Stomach (tissue), 9 donors: ENCODE data around the gene TMEM203. TPM values are rescaled to one million over a fixed set of nuclear protein-coding genes. Genes with fewer than 3 reads are reported as not detected.

Experiments
- DNase-seq, 2 donors: peaks; one replicate each; pipeline versions ENCODE4 v3.0.0 to v3.0.0-alpha.2; 2013 to 2019
- H3K27ac ChIP-seq, 5 donors: fragments of 200-600 bp in 4 of 5; sonication (generic) in 4 of 5; one replicate each; pipeline ENCODE4 v1.5.1; 2013 to 2019; ENCODE audit warnings: mild to moderate bottlenecking in 1 of 5, moderate library complexity in 1 of 5
- H3K27me3 ChIP-seq, 3 donors: fragments of 200-600 bp; sonication (generic); one replicate each; pipeline ENCODE4 v1.5.1; 2017 to 2019; ENCODE audit warnings: mixed run types in 1 of 3
- H3K36me3 ChIP-seq, 4 donors: fragments of 200-600 bp; sonication (generic); 1 replicate in 3 of 4; 2 replicates in 1 of 4; pipeline ENCODE4 v1.5.1; 2016 to 2019
- H3K4me1 ChIP-seq, 4 donors: fragments of 200-600 bp; sonication (generic); one replicate each; pipeline ENCODE4 v1.5.1; 2016 to 2019
- H3K4me3 ChIP-seq, 4 donors: fragments of 200-600 bp; sonication (generic) in 3 of 4; one replicate each; pipeline ENCODE4 v1.5.1; 2016 to 2019; ENCODE audit warnings: mild to moderate bottlenecking in 1 of 4
- H3K9me3 ChIP-seq, 4 donors: fragments of 200-600 bp; sonication (generic); one replicate each; pipeline ENCODE4 v1.5.1; 2016 to 2019
- CTCF ChIP-seq, 7 experiments: fragments of 450-650 bp in 4 of 7; fragments of 200-600 bp in 3 of 7; sonication (generic) in 3 of 7; IDR thresholded peaks; one replicate each; pipeline ENCODE4 v1.5.1; 2016 to 2019; ENCODE audit warnings: antibody characterized with exemption in 7 of 7, control low read depth in 2 of 7, mild to moderate bottlenecking in 1 of 7
- EP300 ChIP-seq: sonication (generic); formaldehyde crosslinking; IDR thresholded peaks from one replicate; pipeline ENCODE4 v1.6.1; 2017; ENCODE audit warnings: antibody characterized with exemption
- POLR2A ChIP-seq, 4 donors: fragments of 450-650 bp; IDR thresholded peaks; one replicate each; pipeline ENCODE4 v1.6.1; 2016; ENCODE audit warnings: antibody characterized with exemption in 4 of 4, control low read depth in 2 of 4, mild to moderate bottlenecking in 1 of 4, moderate library complexity in 1 of 4
- POLR2AphosphoS5 ChIP-seq, 3 donors: sonication (generic); formaldehyde crosslinking; IDR thresholded peaks; one replicate each; pipeline ENCODE4 v1.6.1; 2016; ENCODE audit warnings: antibody characterized with exemption in 3 of 3
- WGBS, 5 donors: extraction: QIAGEN DNeasy Blood & Tissue Kit in 3 of 5; methylation state at CpG; one replicate each; pipeline versions ENCODE4 v1.1.5 to v1.1.7; 2013 to 2018; 5-methylcytosine and 5-hydroxymethylcytosine counted together
- intact Hi-C: fragments of 100-400 bp; cut with DNase I; formaldehyde crosslinking; loops from one replicate; pipeline ENCODE4 v1.15.1; 2023; ENCODE audit warnings: low total_unique reads
- polyA plus RNA-seq, 3 donors: library from polyadenylated mRNA; stranded (reverse); fragments of 200-250 nt; gene quantifications; one replicate each; pipeline ENCODE4 v1.2.3, GENCODE V29; 2013
- total RNA-seq, 5 donors: library from RNA; depleted of rRNA; stranded (reverse); fragments of >200 nt; gene quantifications; one replicate each; pipeline versions ENCODE4 v1.1.0 to v1.2.3, GENCODE V29; 2014 to 2016
- donor health status: healthy with polysubstance abuse.
- donor health status: Bipolar disorder and iron deficiency.
- donor health status: healthy.

TMEM203 gene
- total and polyA plus RNA-seq, 8 donors: 20.6 to 37.0 (median 29.4) TPM

- no peak for DNase-seq
- Histone ChIP-seq H3K9me3 (no peaks in the 10 kb centered on the region), H3K4me1 (peaks cover 19 to 41% (median 32%) of the 10 kb centered on the region in 4 donors), H3K4me3 (peak overlapping the region in 1 of 4 donors; percentile 47), H3K36me3 (no peaks in the 10 kb centered on the region), H3K27me3 (peaks cover 34 to 100% (median 100%) of the 10 kb centered on the region in 3 donors), H3K27ac (no peak overlapping the region)
- intact Hi-C loops: no loop called here
- WGBS, 5 donors: 5 to 7% (median 5%) methylated on average over 45 to 68 of the region's 71 CpGs
- TF ChIP-seq POLR2A (IDR thresholded peaks at IDR 0.05) (no peak), POLR2AphosphoS5 (IDR thresholded peaks at IDR 0.05) (no peak), EP300 (no peak), CTCF (IDR thresholded peaks at IDR 0.05) (no peak)
Measured at GRCh38 chr9:137161558-137162486, 43.6 kb downstream of the TMEM203 start.

GRCh38 chr9:137160716-137161557 is 44.5 kb downstream of the TMEM203 start:
- TF ChIP-seq CTCF (IDR thresholded peaks at IDR 0.05): no peak
- TF ChIP-seq POLR2A (IDR thresholded peaks at IDR 0.05): no peak
- no peak for TF ChIP-seq POLR2AphosphoS5 (IDR thresholded peaks at IDR 0.05)
- TF ChIP-seq EP300: no peak
- no peak overlapping the region for H3K4me3 ChIP-seq
- intact Hi-C loops: no loop called here
- WGBS, 5 donors: 27 to 49% (median 31%) methylated on average over 17 to 56 of the region's 56 CpGs
- H3K9me3 ChIP-seq: no peaks in the 10 kb centered on the region
- H3K27me3 ChIP-seq: peaks cover 39 to 100% (median 100%) of the 10 kb centered on the region in 3 donors
- no peak overlapping the region for H3K27ac ChIP-seq
- peaks cover 24 to 46% (median 37%) of the 10 kb centered on the region in 4 donors for H3K4me1 ChIP-seq
- no peak for DNase-seq
- H3K36me3 ChIP-seq: no peaks in the 10 kb centered on the region

- intact Hi-C loops: no loop called here
- TF ChIP-seq POLR2A (IDR thresholded peaks at IDR 0.05) (no peak), EP300 (no peak), CTCF (IDR thresholded peaks at IDR 0.05) (no peak), POLR2AphosphoS5 (IDR thresholded peaks at IDR 0.05) (no peak)
- WGBS, 5 donors: 53 to 62% (median 58%) methylated on average over 16 to 17 of the region's 17 CpGs
- no peak overlapping the region for H3K27ac ChIP-seq
- H3K4me1 ChIP-seq: peaks cover 24 to 46% (median 37%) of the 10 kb centered on the region in 4 donors
- H3K27me3 ChIP-seq: peaks cover 31 to 100% (median 99%) of the 10 kb centered on the region in 3 donors
- DNase-seq: no peak
- H3K36me3 ChIP-seq: no peaks in the 10 kb centered on the region
- no peaks in the 10 kb centered on the region for H3K9me3 ChIP-seq
- no peak overlapping the region for H3K4me3 ChIP-seq
Measured at GRCh38 chr9:137160054-137160425, 45.4 kb downstream of the TMEM203 start.
